WTC11 (cell line): Measurements from ENCODE around the gene HMGB4. TPM values are rescaled to one million over a fixed set of nuclear protein-coding genes. Genes with fewer than 3 reads are reported as not detected.

Experiments
- ATAC-seq: fragments of 200-7000 bp; cut with Tn5 transposase; 2 replicates; pipeline ENCODE4 v1.10.0; 2021; ENCODE audit warnings: mild to moderate bottlenecking, moderate library complexity
- CTCF ChIA-PET: fragments of 300-600 bp; sonication (Branson Sonifier 250); formaldehyde crosslinking; loops from one replicate; lab custom pipeline; 2021; ENCODE audit warnings: antibody characterized with exemption; lab: Charles Lee
- POLR2A ChIA-PET: fragments of 350-600 bp; sonication (Branson Sonifier 250); formaldehyde crosslinking; loops from one replicate; lab custom pipeline; 2021; ENCODE audit warnings: antibody characterized with exemption; lab: Charles Lee
- DNase-seq: peaks from one replicate; pipeline ENCODE4 v3.0.0; 2021; ENCODE audit warnings: low spot score
- H3K27ac Mint-ChIP-seq: 2 replicates; pipeline ENCODE4 v1.8.0; 2021; ENCODE audit warnings: mixed read lengths
- H3K27me3 Mint-ChIP-seq: 2 replicates; pipeline ENCODE4 v1.8.0; 2021; ENCODE audit warnings: low read depth, mild to moderate bottlenecking, moderate library complexity, mixed read lengths
- H3K36me3 Mint-ChIP-seq: 2 replicates; pipeline ENCODE4 v1.8.0; 2021; ENCODE audit warnings: mixed read lengths
- H3K4me1 Mint-ChIP-seq: 2 replicates; pipeline ENCODE4 v1.8.0; 2022; ENCODE audit warnings: mixed read lengths
- H3K4me3 Mint-ChIP-seq: 2 replicates; pipeline ENCODE4 v1.8.0; 2021; ENCODE audit warnings: mild to moderate bottlenecking, moderate library complexity, mixed read lengths
- H3K9me3 Mint-ChIP-seq: 2 replicates; pipeline ENCODE4 v1.8.0; 2021; ENCODE audit warnings: mixed read lengths
- CBFB ChIP-seq: sonication (generic); formaldehyde crosslinking; IDR thresholded peaks from 2 replicates; pipeline ENCODE4 v1.8.1; 2022; ENCODE audit warnings: mild to moderate bottlenecking, low read depth, missing genetic modification reagents
- CREB1 ChIP-seq: sonication (generic); formaldehyde crosslinking; IDR thresholded peaks from 2 replicates; pipeline ENCODE4 v1.8.0; 2023; ENCODE audit warnings: mild to moderate bottlenecking, missing genetic modification reagents
- E2F4 ChIP-seq: sonication (generic); formaldehyde crosslinking; IDR thresholded peaks from 2 replicates; pipeline ENCODE4 v1.8.1; 2022; ENCODE audit warnings: low read depth, mild to moderate bottlenecking, moderate library complexity, missing genetic modification reagents, borderline replicate concordance
- E2F5 ChIP-seq: sonication (generic); formaldehyde crosslinking; IDR thresholded peaks from 2 replicates; pipeline ENCODE4 v1.8.1; 2022; ENCODE audit warnings: mild to moderate bottlenecking, moderate library complexity, missing genetic modification reagents
- ESRRA ChIP-seq: sonication (generic); formaldehyde crosslinking; IDR thresholded peaks from 2 replicates; pipeline ENCODE4 v1.8.1; 2022; ENCODE audit warnings: mild to moderate bottlenecking, missing genetic modification reagents, borderline replicate concordance
- GTF2I ChIP-seq: fragments of 250-450 bp; sonication (Bioruptor Pico); conservative IDR thresholded peaks from 2 replicates; pipeline ENCODE4 v1.4.0; 2021; ENCODE audit warnings: mild to moderate bottlenecking
- HMGA2 ChIP-seq: fragments of 250-450 bp; sonication (Bioruptor Pico); IDR thresholded peaks from 2 replicates; pipeline ENCODE4 v1.4.0; 2021; ENCODE audit warnings: mild to moderate bottlenecking, moderate library complexity
- NR1H2 ChIP-seq: sonication (generic); formaldehyde crosslinking; IDR thresholded peaks from 2 replicates; pipeline ENCODE4 v1.9.0; 2021; ENCODE audit warnings: mild to moderate bottlenecking, moderate library complexity, missing genetic modification reagents
- NR3C1 ChIP-seq: sonication (generic); formaldehyde crosslinking; conservative IDR thresholded peaks from 2 replicates; pipeline ENCODE4 v1.8.1; 2023; ENCODE audit warnings: low read depth, mild to moderate bottlenecking, missing genetic modification reagents
- PRRX2 ChIP-seq: fragments of 250-450 bp; sonication (Bioruptor Pico); IDR thresholded peaks from 2 replicates; pipeline ENCODE4 v1.8.0; 2021; ENCODE audit warnings: mild to moderate bottlenecking
- RELA ChIP-seq: sonication (generic); formaldehyde crosslinking; IDR thresholded peaks from 2 replicates; pipeline ENCODE4 v1.8.1; 2022; ENCODE audit warnings: missing genetic modification reagents, mild to moderate bottlenecking, borderline replicate concordance
- SMAD4 ChIP-seq: sonication (generic); formaldehyde crosslinking; IDR thresholded peaks from 2 replicates; pipeline ENCODE4 v1.8.0; 2022; ENCODE audit warnings: mild to moderate bottlenecking, missing genetic modification reagents
- SP1 ChIP-seq: sonication (generic); formaldehyde crosslinking; conservative IDR thresholded peaks from 2 replicates; pipeline ENCODE4 v1.8.1; 2022; ENCODE audit warnings: missing genetic modification reagents
- STAT6 ChIP-seq: sonication (generic); formaldehyde crosslinking; conservative IDR thresholded peaks from 2 replicates; pipeline ENCODE4 v1.8.1; 2023; ENCODE audit warnings: mild to moderate bottlenecking, low read depth, missing genetic modification reagents, moderate library complexity
- TCF7 ChIP-seq: sonication (generic); formaldehyde crosslinking; IDR thresholded peaks from 2 replicates; pipeline ENCODE4 v1.8.0; 2022; ENCODE audit warnings: mild to moderate bottlenecking, low read depth, missing genetic modification reagents, moderate library complexity
- TEAD1 ChIP-seq: sonication (generic); formaldehyde crosslinking; IDR thresholded peaks from 2 replicates; pipeline ENCODE4 v1.8.0; 2022; ENCODE audit warnings: mild to moderate bottlenecking, missing genetic modification reagents
- total RNA-seq: library from RNA; stranded (reverse); gene quantifications from 3 replicates; pipeline ENCODE4 v1.2.3, GENCODE V29; 2021
- TF ChIP-seq, protein P1 (sequence below): fragments of 250-450 bp; sonication (Bioruptor Pico); IDR thresholded peaks from 2 replicates; pipeline ENCODE4 v1.8.0; 2021; ENCODE audit warnings: mild to moderate bottlenecking
- TF ChIP-seq, protein P2 (sequence below): fragments of 200-600 bp; IDR thresholded peaks from 2 replicates; pipeline ENCODE4 v1.8.0; 2022; ENCODE audit warnings: antibody characterized with exemption
- TF ChIP-seq, protein P3 (sequence below): sonication (generic); formaldehyde crosslinking; IDR thresholded peaks from 2 replicates; pipeline ENCODE4 v1.8.1; 2023; ENCODE audit warnings: mild to moderate bottlenecking, missing genetic modification reagents
- TF ChIP-seq, protein P4 (sequence below): sonication (generic); formaldehyde crosslinking; conservative IDR thresholded peaks from 2 replicates; pipeline ENCODE4 v1.8.1; 2022; ENCODE audit warnings: mild to moderate bottlenecking, missing genetic modification reagents
- TF ChIP-seq, protein P5 (sequence below): fragments of 250-450 bp; sonication (Bioruptor Pico); IDR thresholded peaks from 2 replicates; pipeline ENCODE4 v1.9.0; 2021; ENCODE audit warnings: moderate library complexity, mild to moderate bottlenecking, inconsistent platforms, borderline replicate concordance

Gene HMGB4
- total RNA-seq, 1 experiment from 2014 or later, result not detected

DNA sequence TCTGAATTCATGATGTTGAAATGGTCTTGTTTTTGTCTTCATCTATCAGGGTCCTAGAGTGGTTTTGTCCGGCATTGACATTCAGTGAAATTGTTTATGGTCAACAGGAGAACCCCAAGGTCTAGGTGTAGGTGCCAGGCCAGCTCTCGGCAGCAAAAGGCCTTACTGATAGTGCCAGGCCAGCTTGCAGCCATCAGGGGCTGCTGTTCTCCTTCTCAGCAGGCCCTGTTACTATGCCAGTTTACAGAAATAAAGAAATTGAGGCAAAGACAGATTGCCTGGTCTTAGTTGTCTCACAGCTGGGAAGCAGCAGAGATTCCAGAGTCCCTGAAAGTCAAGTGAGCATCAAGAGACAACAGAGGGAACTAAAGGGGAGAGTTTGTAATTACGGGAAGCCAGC, 12.0 kb downstream of the HMGB4 start:
- Mint-ChIP-seq H3K9me3 (peaks cover 18% of the 10 kb centered on the region), H3K36me3 (peaks cover 13% of the 10 kb centered on the region), H3K4me3 (no peak overlapping the region), H3K27ac (no peak overlapping the region), H3K4me1 (0 out of 2 replicates have a peak, but pooled peaks cover 3% of the 10 kb centered on the region), H3K27me3 (no peaks in the 10 kb centered on the region; the same call in 1 of the 2 replicates)
- ChIA-PET CTCF (interaction anchor here (0.6 to 1.0 kb wide), 3 partner anchors 68 to 243 kb away, joined by 3 to 6 read pairs (median 6); no protein-coding TSS in a partner anchor), POLR2A (no interaction called here)
- no peak for DNase-seq
- no peak for ATAC-seq
- no peak for TF ChIP-seq SP1 (CRISPR knock-in tag)
- TF ChIP-seq, protein P1, sequence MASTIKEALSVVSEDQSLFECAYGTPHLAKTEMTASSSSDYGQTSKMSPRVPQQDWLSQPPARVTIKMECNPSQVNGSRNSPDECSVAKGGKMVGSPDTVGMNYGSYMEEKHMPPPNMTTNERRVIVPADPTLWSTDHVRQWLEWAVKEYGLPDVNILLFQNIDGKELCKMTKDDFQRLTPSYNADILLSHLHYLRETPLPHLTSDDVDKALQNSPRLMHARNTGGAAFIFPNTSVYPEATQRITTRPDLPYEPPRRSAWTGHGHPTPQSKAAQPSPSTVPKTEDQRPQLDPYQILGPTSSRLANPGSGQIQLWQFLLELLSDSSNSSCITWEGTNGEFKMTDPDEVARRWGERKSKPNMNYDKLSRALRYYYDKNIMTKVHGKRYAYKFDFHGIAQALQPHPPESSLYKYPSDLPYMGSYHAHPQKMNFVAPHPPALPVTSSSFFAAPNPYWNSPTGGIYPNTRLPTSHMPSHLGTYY (CRISPR knock-in tag), result no peak
- TF ChIP-seq, protein P2, sequence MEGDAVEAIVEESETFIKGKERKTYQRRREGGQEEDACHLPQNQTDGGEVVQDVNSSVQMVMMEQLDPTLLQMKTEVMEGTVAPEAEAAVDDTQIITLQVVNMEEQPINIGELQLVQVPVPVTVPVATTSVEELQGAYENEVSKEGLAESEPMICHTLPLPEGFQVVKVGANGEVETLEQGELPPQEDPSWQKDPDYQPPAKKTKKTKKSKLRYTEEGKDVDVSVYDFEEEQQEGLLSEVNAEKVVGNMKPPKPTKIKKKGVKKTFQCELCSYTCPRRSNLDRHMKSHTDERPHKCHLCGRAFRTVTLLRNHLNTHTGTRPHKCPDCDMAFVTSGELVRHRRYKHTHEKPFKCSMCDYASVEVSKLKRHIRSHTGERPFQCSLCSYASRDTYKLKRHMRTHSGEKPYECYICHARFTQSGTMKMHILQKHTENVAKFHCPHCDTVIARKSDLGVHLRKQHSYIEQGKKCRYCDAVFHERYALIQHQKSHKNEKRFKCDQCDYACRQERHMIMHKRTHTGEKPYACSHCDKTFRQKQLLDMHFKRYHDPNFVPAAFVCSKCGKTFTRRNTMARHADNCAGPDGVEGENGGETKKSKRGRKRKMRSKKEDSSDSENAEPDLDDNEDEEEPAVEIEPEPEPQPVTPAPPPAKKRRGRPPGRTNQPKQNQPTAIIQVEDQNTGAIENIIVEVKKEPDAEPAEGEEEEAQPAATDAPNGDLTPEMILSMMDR, result no peak
- no peak for TF ChIP-seq GTF2I (CRISPR knock-in tag)
- TF ChIP-seq TEAD1 (CRISPR knock-in tag), result no peak
- TF ChIP-seq PRRX2 (CRISPR knock-in tag), result no peak
- no peak for TF ChIP-seq RELA (CRISPR knock-in tag)
- no peak for TF ChIP-seq NR3C1 (CRISPR knock-in tag)
- no peak for TF ChIP-seq E2F5 (CRISPR knock-in tag)
- TF ChIP-seq, protein P3, sequence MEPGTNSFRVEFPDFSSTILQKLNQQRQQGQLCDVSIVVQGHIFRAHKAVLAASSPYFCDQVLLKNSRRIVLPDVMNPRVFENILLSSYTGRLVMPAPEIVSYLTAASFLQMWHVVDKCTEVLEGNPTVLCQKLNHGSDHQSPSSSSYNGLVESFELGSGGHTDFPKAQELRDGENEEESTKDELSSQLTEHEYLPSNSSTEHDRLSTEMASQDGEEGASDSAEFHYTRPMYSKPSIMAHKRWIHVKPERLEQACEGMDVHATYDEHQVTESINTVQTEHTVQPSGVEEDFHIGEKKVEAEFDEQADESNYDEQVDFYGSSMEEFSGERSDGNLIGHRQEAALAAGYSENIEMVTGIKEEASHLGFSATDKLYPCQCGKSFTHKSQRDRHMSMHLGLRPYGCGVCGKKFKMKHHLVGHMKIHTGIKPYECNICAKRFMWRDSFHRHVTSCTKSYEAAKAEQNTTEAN, result no peak
- no peak for TF ChIP-seq CBFB
- TF ChIP-seq SMAD4 (CRISPR knock-in tag), result no peak
- no peak for TF ChIP-seq E2F4
- TF ChIP-seq, protein P4, sequence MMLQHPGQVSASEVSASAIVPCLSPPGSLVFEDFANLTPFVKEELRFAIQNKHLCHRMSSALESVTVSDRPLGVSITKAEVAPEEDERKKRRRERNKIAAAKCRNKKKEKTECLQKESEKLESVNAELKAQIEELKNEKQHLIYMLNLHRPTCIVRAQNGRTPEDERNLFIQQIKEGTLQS (CRISPR knock-in tag), result no peak

GRCh38 chr1:33876970-33877650, 13.2 kb downstream of the HMGB4 start:
- H3K36me3 Mint-ChIP-seq, result peaks cover 13% of the 10 kb centered on the region
- CTCF ChIA-PET, result interaction anchor here (0.9 kb wide), 1 partner anchor 244 kb away, joined by 3 read pairs; no protein-coding TSS in a partner anchor
- H3K27me3 Mint-ChIP-seq, result no peaks in the 10 kb centered on the region
- H3K27ac Mint-ChIP-seq, result 0 out of 2 replicates have a peak overlapping the region, but pooled peaks have one; percentile 5
- DNase-seq (no peak), ATAC-seq (no peak)
- POLR2A ChIA-PET, result no interaction called here
- H3K9me3 Mint-ChIP-seq, result peaks cover 18% of the 10 kb centered on the region
- H3K4me1 Mint-ChIP-seq, result 0 out of 2 replicates have a peak, but pooled peaks cover 3% of the 10 kb centered on the region
- H3K4me3 Mint-ChIP-seq, result no peak overlapping the region
- TF ChIP-seq CREB1 (CRISPR knock-in tag) (no peak), PRRX2 (CRISPR knock-in tag) (no peak), STAT6 (CRISPR knock-in tag) (no peak), HMGA2 (CRISPR knock-in tag) (no peak), NR1H2 (no peak), TCF7 (CRISPR knock-in tag) (no peak), ESRRA (no peak)
- TF ChIP-seq, protein P5, sequence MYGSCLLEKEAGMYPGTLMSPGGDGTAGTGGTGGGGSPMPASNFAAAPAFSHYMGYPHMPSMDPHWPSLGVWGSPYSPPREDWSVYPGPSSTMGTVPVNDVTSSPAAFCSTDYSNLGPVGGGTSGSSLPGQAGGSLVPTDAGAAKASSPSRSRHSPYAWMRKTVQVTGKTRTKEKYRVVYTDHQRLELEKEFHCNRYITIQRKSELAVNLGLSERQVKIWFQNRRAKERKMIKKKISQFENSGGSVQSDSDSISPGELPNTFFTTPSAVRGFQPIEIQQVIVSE (CRISPR knock-in tag), result no peak
